SH-SY5Y (cell line): ENCODE results near the gene RABGAP1L.

Experiments
- GATA2 ChIP-seq: IDR thresholded peaks from 2 replicates; pipeline ENCODE4 v1.6.1; 2011; ENCODE audit warnings: mild to moderate bottlenecking, low read depth, low read length
- GATA3 ChIP-seq: IDR thresholded peaks from 2 replicates; pipeline ENCODE4 v1.6.1; 2011; ENCODE audit warnings: low read depth, mild to moderate bottlenecking, low read length, moderate library complexity

RABGAP1L gene

DNA sequence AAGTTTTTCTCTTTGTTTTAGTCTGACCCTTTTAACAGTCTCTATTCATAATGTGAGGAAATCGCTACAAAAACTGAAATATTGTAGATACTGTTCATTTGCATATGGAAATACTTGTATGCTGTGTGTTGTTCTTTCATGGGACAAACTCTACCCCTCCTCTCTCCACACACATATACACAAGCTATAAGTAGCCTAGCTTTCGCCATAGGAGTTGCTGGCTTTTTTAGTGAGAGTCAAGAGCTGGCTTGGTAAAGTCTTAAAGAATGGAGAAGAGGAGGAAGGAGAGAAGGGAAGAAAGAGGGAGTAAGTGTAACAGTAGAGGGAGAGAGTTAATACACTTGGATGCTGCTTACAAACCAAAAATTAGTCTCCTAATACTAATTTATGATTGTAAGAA lies 115.6 kb downstream of the RABGAP1L start:
- no peak for TF ChIP-seq GATA3
- TF ChIP-seq GATA2, result no peak

DNA sequence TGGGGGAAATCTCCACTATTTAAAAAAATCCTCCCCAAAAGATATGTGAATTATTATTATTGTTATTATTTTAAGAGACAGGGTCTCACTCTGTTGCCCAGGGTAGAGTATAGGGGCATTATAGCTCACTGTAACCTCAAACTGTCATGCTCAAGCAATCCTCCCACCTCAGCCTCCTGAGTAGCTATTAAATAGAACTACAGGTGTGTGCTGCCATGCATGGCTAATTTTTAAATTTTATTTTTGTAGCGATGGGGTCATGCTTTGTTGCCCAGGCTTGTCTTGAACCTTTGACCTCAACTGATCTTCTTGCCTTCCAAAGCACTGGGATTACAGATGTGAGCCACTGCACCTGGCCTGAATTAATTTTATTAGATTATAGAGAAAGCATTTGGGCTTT lies 116.8 kb downstream of the RABGAP1L start:
- no peak for TF ChIP-seq GATA3
- no peak for TF ChIP-seq GATA2

DNA sequence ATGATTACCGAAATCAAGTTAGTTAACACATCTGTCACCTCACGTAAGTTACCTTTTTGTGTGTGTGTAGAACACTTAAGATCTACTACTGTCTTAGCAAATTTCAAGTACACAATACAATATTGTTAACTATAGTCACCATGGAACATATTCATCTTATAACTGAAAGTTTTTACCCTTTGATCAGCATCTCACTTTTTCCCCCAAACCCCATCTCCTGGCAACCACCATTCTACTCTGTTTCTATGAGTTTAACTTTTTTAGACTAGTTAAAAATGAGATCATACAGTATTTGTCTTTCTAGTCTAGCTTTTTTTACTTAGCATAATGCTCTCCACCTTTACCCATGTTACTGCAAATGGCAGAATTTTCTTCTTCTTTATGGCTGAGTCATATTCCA lies 124.7 kb downstream of the RABGAP1L start:
- TF ChIP-seq GATA3 (no peak), GATA2 (no peak)

DNA sequence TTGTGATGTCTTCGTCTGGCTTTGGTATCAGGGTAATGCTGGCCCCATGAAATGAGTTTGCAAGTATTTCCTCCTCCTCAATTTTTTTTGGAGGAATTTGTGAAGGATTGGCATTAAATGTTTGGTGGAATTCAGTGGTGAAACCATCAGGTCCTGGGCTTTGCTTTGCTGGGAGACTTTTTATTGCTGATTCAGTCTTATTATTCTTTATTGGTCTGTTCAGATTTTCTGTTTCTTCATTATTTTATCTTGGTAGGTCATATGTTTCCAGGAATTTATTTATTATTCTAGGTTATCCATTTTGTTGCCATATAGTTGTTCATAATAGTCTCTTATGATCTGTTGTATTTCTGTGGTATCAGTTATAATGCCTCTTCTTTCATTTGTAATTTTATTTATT lies 126.7 kb downstream of the RABGAP1L start:
- TF ChIP-seq GATA3 (no peak), GATA2 (no peak)

GRCh38 chr1:174289644-174290310 lies 130.5 kb downstream of the RABGAP1L start:
- TF ChIP-seq GATA3, result no peak
- TF ChIP-seq GATA2, result no peak

DNA sequence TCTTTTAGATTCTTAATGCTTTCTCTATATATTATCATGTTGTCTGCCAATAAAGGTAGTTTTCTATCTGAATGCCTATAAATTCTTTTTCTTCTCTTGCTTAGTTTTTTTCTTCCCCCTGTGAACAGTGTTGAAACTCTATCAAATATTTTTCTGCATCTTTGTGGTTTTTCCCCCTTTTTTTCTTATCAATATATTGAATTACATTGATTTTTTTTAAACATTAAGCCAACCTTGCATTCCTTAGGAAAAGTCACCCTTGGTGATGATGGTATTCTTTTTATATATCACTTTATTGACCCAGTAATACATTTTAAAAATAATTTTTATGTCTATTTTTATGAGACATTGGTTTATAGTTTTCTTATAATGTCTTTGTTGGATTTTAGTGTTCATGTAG lies 131.7 kb downstream of the RABGAP1L start:
- TF ChIP-seq GATA2 (no peak), GATA3 (no peak)

DNA sequence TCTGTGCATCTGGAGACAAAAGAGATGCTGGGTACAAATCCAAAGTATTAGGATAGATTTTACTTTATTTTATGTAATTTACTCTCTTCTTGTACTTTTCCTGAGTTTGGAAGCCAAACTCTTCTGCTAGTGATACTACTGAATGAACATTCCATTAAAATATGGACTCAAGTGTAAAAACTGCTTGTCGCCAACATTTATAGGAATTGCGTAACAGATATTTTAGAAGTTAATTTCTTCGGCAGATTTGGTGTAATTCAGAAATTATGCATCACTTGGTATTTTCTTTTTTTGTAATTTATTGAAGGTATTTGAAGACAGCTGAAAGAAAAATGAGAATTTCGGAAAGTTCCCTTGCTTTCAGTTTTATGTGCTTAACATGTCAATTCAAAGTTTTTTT lies 137.0 kb downstream of the RABGAP1L start:
- TF ChIP-seq GATA2, result no peak
- no peak for TF ChIP-seq GATA3

DNA sequence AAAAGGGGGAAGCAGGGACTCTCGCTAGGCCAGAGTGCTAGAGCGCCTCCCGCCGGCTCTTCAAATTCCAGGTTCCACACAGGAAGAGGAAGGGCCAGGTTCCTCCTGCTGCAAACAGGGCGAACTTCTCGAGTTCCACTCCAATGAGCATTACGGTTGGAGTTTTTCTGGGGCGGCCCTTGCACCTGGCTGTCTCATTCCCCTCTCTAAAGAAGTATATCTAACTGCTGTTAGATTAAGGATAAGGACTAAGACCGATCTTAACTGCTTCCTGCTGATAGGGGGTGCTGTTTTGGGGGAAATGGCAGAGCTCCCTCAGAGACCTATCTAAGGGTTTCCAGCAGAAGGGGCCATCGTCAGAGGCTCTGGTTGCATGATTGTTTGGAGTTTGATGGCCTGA lies 138.0 kb downstream of the RABGAP1L start:
- no peak for TF ChIP-seq GATA2
- no peak for TF ChIP-seq GATA3

DNA sequence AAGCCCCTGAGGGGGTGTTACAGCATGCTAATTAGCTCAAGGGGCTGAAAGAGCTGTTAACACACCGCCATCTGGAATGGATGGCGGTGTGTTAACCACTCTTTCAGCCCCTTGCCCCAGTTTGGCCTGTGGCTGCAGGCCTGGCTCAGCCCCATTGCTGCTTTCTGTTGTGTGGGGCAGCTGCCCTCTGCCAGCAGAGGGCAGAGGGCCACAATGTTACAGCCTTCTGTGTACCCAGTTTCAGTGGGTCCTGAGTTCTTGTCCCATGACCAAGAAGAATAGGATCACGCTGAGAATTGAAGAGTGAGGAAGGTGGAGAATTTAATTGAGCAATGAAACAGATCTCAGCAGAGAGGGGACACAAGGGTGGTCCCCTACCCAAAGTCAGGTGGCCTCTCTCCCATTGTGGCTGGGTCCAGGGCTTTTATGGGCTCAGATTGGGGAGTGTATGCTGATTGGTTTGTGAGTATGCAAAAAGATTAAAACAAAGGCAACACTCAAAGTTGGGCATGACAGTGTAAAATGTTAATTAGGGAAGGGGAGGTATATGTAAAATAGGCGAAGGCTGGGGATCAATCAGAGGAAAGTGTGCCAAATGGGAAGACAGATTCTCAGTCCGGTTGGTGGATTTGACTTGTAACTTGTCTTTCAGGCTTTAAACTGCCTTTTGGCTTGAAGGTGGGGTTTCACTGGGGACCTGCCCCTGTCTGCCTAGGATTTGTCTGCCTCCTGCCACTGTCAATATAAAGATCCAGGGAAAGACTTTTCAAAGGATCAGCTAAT lies 142.2 kb downstream of the RABGAP1L start:
- TF ChIP-seq GATA3, result no peak
- TF ChIP-seq GATA2, result no peak

GRCh38 chr1:174308604-174309003 lies 149.3 kb downstream of the RABGAP1L start:
- TF ChIP-seq GATA2, result no peak
- TF ChIP-seq GATA3, result no peak

DNA sequence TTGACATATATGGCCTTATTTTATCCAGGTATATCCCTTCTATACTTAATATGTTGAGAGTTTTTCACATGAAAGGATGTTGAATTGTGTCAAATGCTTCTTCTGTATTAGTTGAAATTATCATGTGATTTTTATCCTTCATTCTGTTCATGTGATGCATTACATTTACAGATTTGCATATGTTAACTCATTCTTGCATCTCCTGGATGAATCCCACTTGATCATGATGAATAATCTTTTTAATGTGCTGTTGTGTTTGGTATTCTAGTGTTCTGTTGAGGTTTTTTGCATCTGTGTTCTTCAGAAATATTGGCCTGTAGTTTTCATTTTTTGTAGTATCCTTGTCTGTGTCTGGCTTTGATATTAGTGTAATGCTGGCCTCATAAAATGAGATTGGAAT lies 150.2 kb downstream of the RABGAP1L start:
- no peak for TF ChIP-seq GATA3
- no peak for TF ChIP-seq GATA2

DNA sequence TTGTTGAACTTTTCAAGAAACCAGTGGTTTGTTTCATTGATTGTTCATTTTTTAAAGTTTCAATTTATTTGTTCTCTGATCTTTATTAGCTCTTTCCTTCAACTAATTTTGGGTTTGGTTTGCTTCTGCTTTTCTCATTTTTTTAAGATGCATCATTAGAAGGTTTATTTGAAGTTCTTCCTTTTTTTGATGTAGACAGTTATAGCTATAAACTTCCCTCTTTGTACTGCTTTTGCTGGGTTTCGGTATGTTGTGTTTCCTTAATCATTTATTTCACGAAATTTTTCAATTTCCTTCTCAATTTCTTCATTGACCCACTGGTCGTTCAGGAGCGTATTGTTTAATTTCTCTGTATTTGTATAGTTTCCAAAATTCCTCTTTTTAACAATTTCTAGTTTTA lies 155.1 kb downstream of the RABGAP1L start:
- TF ChIP-seq GATA3 (no peak), GATA2 (no peak)

- TF ChIP-seq GATA3 (no peak), GATA2 (no peak)
Observed at GRCh38 chr1:174315239-174315638, 155.9 kb downstream of the RABGAP1L start.

GRCh38 chr1:174322202-174322862 lies 163.0 kb downstream of the RABGAP1L start:
- TF ChIP-seq GATA3 (no peak), GATA2 (no peak)

- TF ChIP-seq GATA3 (no peak), GATA2 (no peak)
Observed at GRCh38 chr1:174324493-174324892, 165.2 kb downstream of the RABGAP1L start.
